ENCODE results near the gene DENND4C. TPM values are rescaled to one million over a fixed set of nuclear protein-coding genes. Genes with fewer than 3 reads are reported as not detected.
"Not testable (repeated sequence)": the region's sequence is repeated elsewhere in the genome, so short reads cannot be mapped to it uniquely, and the experiment has no call there.

DENND4C gene
- total RNA-seq, 1 donor from 2014 or later, result 34.5 TPM

- peaks cover 2% of the 10 kb centered on the region for H3K27me3 Mint-ChIP-seq (ENCODE audit: unreplicated experiment)
- no peaks in the 10 kb centered on the region for H3K36me3 Mint-ChIP-seq (ENCODE audit: unreplicated experiment)
- TF ChIP-seq CTCF (IDR thresholded peaks at IDR 0.05; ENCODE audit: partially characterized antibody, unreplicated experiment), result no peak
- H3K4me3 Mint-ChIP-seq (ENCODE audit: unreplicated experiment), result peak overlapping the region; percentile 99
- H3K27ac Mint-ChIP-seq (ENCODE audit: unreplicated experiment), result peak overlapping the region; percentile 99
- DNase-seq, result no peak
- H3K4me1 Mint-ChIP-seq (ENCODE audit: low read depth, unreplicated experiment), result peaks cover 14% of the 10 kb centered on the region
- H3K9me3 Mint-ChIP-seq (ENCODE audit: unreplicated experiment), result peaks cover 6% of the 10 kb centered on the region
Measured at GRCh38 chr9:19380826-19381075, 150.3 kb downstream of the DENND4C start.

DNA sequence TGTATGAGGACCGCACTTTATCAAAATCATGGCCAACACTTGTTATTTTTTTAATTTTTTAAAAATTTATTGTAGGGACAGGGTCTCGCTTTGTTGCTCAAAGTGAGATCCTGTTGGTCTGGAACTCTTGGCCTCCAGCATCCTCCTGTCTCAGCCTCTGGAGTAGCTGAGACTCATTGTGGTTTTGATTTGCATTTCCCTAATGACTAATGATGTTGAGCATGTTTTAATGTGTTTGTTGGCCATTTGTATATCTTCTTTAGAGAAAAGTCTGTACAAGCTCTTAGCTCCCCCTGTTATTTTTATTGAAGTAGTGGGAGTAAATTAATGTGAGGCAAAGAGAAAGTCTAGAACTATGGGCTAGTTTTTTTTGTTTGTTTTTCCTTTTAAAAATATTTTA, 151.2 kb downstream of the DENND4C start:
- H3K27me3 Mint-ChIP-seq (ENCODE audit: unreplicated experiment), result peaks cover 2% of the 10 kb centered on the region
- no peak for TF ChIP-seq CTCF (IDR thresholded peaks at IDR 0.05; ENCODE audit: partially characterized antibody, unreplicated experiment)
- H3K27ac Mint-ChIP-seq (ENCODE audit: unreplicated experiment), result no peak overlapping the region
- peaks cover 6% of the 10 kb centered on the region for H3K9me3 Mint-ChIP-seq (ENCODE audit: unreplicated experiment)
- H3K36me3 Mint-ChIP-seq (ENCODE audit: unreplicated experiment), result no peaks in the 10 kb centered on the region
- DNase-seq, result no peak
- H3K4me1 Mint-ChIP-seq (ENCODE audit: low read depth, unreplicated experiment), result peaks cover 14% of the 10 kb centered on the region
- H3K4me3 Mint-ChIP-seq (ENCODE audit: unreplicated experiment), result peak overlapping the region; percentile 99

DNA sequence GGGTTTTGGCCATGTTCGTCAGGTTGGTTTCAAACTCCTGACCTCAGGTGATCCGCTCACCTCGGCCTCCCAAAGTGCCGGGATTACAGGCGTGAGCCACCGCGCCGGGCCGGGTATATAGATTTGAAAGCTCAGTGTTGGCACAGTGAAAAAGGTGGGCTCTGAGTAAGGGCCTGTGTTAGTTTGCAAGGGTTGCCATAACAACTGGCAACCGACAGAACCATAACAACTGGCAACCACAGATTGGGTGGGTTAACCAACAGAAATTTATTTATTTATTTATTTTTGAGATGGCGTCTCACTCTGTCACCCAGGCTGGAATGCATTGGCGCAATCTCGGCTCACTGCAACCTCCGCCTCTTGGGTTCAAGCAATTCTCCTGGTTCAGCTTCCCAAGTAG, 154.7 kb downstream of the DENND4C start:
- not testable (repeated sequence) for H3K27ac Mint-ChIP-seq (ENCODE audit: unreplicated experiment); H3K36me3 Mint-ChIP-seq (ENCODE audit: unreplicated experiment); H3K4me1 Mint-ChIP-seq (ENCODE audit: low read depth, unreplicated experiment); DNase-seq; H3K9me3 Mint-ChIP-seq (ENCODE audit: unreplicated experiment); H3K4me3 Mint-ChIP-seq (ENCODE audit: unreplicated experiment); H3K27me3 Mint-ChIP-seq (ENCODE audit: unreplicated experiment)

GRCh38 chr9:19385786-19386501, 155.5 kb downstream of the DENND4C start:
- no peak overlapping the region for H3K4me3 Mint-ChIP-seq (ENCODE audit: unreplicated experiment)
- H3K4me1 Mint-ChIP-seq (ENCODE audit: low read depth, unreplicated experiment), result peaks cover 2% of the 10 kb centered on the region
- H3K27ac Mint-ChIP-seq (ENCODE audit: unreplicated experiment), result no peak overlapping the region

GRCh38 chr9:19386502-19387044, 156.1 kb downstream of the DENND4C start:
- Mint-ChIP-seq H3K27me3 (ENCODE audit: unreplicated experiment) (no peaks in the 10 kb centered on the region), H3K27ac (ENCODE audit: unreplicated experiment) (no peak overlapping the region), H3K4me1 (ENCODE audit: low read depth, unreplicated experiment) (no peaks in the 10 kb centered on the region), H3K9me3 (ENCODE audit: unreplicated experiment) (peaks cover 2% of the 10 kb centered on the region), H3K4me3 (ENCODE audit: unreplicated experiment) (no peak overlapping the region), H3K36me3 (ENCODE audit: unreplicated experiment) (no peaks in the 10 kb centered on the region)
- no peak for TF ChIP-seq CTCF (IDR thresholded peaks at IDR 0.05; ENCODE audit: partially characterized antibody, unreplicated experiment)
- no peak for DNase-seq

More at GRCh38 chr9:19385786-19386501, 155.5 kb downstream of the DENND4C start:
- H3K27me3 Mint-ChIP-seq (ENCODE audit: unreplicated experiment), result no peaks in the 10 kb centered on the region
- H3K36me3 Mint-ChIP-seq (ENCODE audit: unreplicated experiment), result no peaks in the 10 kb centered on the region
- no peak for DNase-seq
- peaks cover 2% of the 10 kb centered on the region for H3K9me3 Mint-ChIP-seq (ENCODE audit: unreplicated experiment)
- no peak for TF ChIP-seq CTCF (IDR thresholded peaks at IDR 0.05; ENCODE audit: partially characterized antibody, unreplicated experiment)

All from glutamatergic neuron (in vitro differentiated cells).